ENCODE results near the gene MRPS12. TPM values are rescaled to one million over a fixed set of nuclear protein-coding genes. Genes with fewer than 3 reads are reported as not detected.

The MRPS12 gene
- total and polyA plus RNA-seq, 9 of the 15 experiments (the other 6 are each of a cell fraction or from before 2014, with no cell fraction given): 8.1 to 174 (median 52.0) TPM

DNA sequence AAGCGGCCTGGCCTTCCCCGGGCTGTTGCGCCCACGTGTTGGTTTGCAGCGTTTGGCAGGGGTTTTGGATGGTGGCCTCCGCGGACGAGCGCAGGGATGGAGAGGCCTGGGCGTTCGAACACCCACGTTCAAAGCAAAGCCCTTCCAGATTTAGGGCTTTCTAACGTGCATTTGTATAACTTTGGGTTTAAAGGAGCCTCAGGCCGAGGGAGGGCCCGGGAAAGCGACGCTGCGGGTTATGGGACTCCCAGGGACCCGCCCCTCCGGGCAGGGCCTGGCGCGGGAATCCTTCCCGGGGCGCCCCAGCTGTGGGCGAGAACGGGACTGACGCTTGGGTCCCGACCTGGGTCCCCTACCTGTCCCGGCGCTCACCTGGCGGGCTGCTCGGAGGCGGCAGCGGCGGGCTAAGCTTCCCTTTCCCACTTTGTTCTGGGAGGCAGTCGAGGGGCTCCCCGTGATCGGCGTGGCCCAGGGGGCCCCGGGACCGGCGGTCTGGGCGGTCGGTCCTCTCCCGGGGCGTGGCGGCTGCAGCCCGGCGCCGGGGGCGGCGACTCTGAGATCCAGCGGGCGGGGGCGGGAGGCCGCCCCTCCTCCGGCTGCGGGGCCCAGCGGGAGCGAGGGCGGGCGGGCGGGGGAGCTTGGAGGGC, 44.6 kb downstream of the MRPS12 start, which contains the start of gene FBXO17 (continued):
- TF ChIP-seq CEBPG (CRISPR knock-in tag; IDR thresholded peaks at IDR 0.05) (no peak), CEBPG (tag; conservative IDR thresholded peaks at IDR 0.05 in 1 of 2, IDR thresholded peaks at IDR 0.05 in 1 of 2) (no peak), ZNF263 (CRISPR knock-in tag; IDR thresholded peaks at IDR 0.05; ENCODE audit: borderline replicate concordance) (no peak; the same call in 1 of the 2 replicates), BACH1 (tag; IDR thresholded peaks at IDR 0.05) (no peak), RNF2 (IDR thresholded peaks at IDR 0.05) (no peak)
- TF ChIP-seq, protein P1, sequence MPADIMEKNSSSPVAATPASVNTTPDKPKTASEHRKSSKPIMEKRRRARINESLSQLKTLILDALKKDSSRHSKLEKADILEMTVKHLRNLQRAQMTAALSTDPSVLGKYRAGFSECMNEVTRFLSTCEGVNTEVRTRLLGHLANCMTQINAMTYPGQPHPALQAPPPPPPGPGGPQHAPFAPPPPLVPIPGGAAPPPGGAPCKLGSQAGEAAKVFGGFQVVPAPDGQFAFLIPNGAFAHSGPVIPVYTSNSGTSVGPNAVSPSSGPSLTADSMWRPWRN (IDR thresholded peaks at IDR 0.05; ENCODE audit: low read depth): no peak

DNA sequence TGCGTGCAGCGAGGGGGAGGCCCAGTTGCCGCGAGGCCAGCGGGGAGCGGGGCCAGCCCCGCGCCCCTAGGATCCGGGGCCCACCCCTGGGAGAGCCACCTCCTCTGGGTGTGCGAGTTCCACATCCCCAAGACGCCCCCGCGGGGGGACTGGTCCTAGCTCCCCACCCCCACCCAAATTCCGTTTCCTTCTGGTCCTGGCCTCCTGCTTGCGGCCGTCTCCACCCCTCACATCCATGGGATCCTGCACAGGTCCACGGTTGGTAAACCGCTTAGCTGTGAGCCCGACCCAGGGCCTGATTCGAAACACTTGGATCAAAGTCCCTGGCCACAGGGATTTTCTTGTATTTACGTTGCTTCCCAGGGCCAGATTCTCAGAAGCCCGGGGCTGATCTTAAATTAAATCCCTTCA, 45.1 kb downstream of the MRPS12 start:
- BruUV-seq (replicated peaks): no TSS peak
- Histone ChIP-seq H3K4me2 (ENCODE audit: insufficient read depth, low read length) (peak overlapping the region; percentile 72), H3K27ac (ENCODE audit: extremely low read depth, low read depth, low read length) (peak overlapping the region; percentile 75), H3K36me3 (ENCODE audit: control insufficient read depth, insufficient read depth, low read length) (0 out of 3 replicates have a peak, but pooled peaks cover 3% of the 10 kb centered on the region), H3K9me1 (ENCODE audit: control insufficient read depth, insufficient read depth, low read length) (no peaks in the 10 kb centered on the region), H3K4me3 (peak overlapping the region; percentile 83), H4K20me1 (replicated peaks; ENCODE audit: control insufficient read depth, insufficient read depth, low read length) (no peaks in the 10 kb centered on the region), H2AFZ (ENCODE audit: low read depth, low read length) (peak overlapping the region; percentile 88), H3K4me1 (replicated peaks in 1 of 2; ENCODE audit: control insufficient read depth in 2 of 2, insufficient read depth in 2 of 2, low read length in 2 of 2) (peaks cover 13 to 22% of the 10 kb centered on the region in 2 experiments; a peak in 4 of 5 replicates), H3K9ac (ENCODE audit: insufficient read depth in 1 of 2, low read depth in 2 of 2, low read length in 2 of 2) (peak overlapping the region; percentile 67 to 89), H3K79me2 (ENCODE audit: control insufficient read depth, insufficient read depth, low read length) (peaks cover 23% of the 10 kb centered on the region), H3K9me3 (replicated peaks; ENCODE audit: control insufficient read depth, insufficient read depth, low read depth, low read length) (peaks cover 6% of the 10 kb centered on the region; the same call in 1 of the 2 replicates), H3K27me3 (ENCODE audit: control insufficient read depth in 2 of 2, insufficient read depth in 2 of 2, low read length in 2 of 2) (no peaks in the 10 kb centered on the region; a peak in 1 of 5 replicates)
- ChIA-PET POLR2A (interaction anchor here (0.6 to 0.9 kb wide), 5 partner anchors 10 to 349 kb away, joined by 3 to 5 read pairs (median 3); no protein-coding TSS in a partner anchor), CTCF (ENCODE audit: low intra/inter-chr PET ratio) (no interaction called here)
- FAIRE-seq (no peak), DNase-seq (ENCODE audit: extremely low read depth in 1 of 4, low spot score in 3 of 4) (peak in 2 of 4 experiments; percentile 58 to 89), ATAC-seq (peak; percentile 40; the same call in 1 of the 3 replicates)
- in situ Hi-C loops (cut with MboI) (no loop called here), intact Hi-C loops (cut with micrococcal nuclease) (loop anchor here (5.0 kb wide), 1 partner anchor 56 kb away; the partner anchor contains the start of gene FBXO27)
- 3% methylated on average over 8 of the region's 22 CpGs for WGBS (ENCODE audit: insufficient coverage, low coverage, missing lambda C conversion rate)
- TF ChIP-seq ZNF3 (CRISPR knock-in tag; IDR thresholded peaks at IDR 0.05): no peak
- TF ChIP-seq ZBTB7A (IDR thresholded peaks at IDR 0.05; ENCODE audit: borderline replicate concordance, control insufficient read depth, low read depth, low read length): peak; percentile 5; the same call in 1 of the 2 replicates
- TF ChIP-seq, protein P2, sequence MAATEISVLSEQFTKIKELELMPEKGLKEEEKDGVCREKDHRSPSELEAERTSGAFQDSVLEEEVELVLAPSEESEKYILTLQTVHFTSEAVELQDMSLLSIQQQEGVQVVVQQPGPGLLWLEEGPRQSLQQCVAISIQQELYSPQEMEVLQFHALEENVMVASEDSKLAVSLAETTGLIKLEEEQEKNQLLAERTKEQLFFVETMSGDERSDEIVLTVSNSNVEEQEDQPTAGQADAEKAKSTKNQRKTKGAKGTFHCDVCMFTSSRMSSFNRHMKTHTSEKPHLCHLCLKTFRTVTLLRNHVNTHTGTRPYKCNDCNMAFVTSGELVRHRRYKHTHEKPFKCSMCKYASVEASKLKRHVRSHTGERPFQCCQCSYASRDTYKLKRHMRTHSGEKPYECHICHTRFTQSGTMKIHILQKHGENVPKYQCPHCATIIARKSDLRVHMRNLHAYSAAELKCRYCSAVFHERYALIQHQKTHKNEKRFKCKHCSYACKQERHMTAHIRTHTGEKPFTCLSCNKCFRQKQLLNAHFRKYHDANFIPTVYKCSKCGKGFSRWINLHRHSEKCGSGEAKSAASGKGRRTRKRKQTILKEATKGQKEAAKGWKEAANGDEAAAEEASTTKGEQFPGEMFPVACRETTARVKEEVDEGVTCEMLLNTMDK (IDR thresholded peaks at IDR 0.05; ENCODE audit: borderline replicate concordance, insufficient read depth, low read depth, low read length, poor library complexity, severe bottlenecking): no peak
- TF ChIP-seq, protein P3, sequence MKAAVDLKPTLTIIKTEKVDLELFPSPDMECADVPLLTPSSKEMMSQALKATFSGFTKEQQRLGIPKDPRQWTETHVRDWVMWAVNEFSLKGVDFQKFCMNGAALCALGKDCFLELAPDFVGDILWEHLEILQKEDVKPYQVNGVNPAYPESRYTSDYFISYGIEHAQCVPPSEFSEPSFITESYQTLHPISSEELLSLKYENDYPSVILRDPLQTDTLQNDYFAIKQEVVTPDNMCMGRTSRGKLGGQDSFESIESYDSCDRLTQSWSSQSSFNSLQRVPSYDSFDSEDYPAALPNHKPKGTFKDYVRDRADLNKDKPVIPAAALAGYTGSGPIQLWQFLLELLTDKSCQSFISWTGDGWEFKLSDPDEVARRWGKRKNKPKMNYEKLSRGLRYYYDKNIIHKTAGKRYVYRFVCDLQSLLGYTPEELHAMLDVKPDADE (conservative IDR thresholded peaks at IDR 0.05; ENCODE audit: control insufficient read depth, low read depth, low read length): 0 out of 2 replicates have a peak, but pooled peaks have one; percentile 3
- no peak for TF ChIP-seq CC2D1A (IDR thresholded peaks at IDR 0.05)
- TF ChIP-seq GABPA (tag; conservative IDR thresholded peaks at IDR 0.05; ENCODE audit: low read depth): no peak
- TF ChIP-seq, protein P4, sequence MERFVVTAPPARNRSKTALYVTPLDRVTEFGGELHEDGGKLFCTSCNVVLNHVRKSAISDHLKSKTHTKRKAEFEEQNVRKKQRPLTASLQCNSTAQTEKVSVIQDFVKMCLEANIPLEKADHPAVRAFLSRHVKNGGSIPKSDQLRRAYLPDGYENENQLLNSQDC (CRISPR knock-in tag; IDR thresholded peaks at IDR 0.05): no peak
